ENCODE measurements around the gene RAB8A.
"Not testable (repeated sequence)": the region's sequence is repeated elsewhere in the genome, so short reads cannot be mapped to it uniquely, and the experiment has no call there.

Gene RAB8A

DNA sequence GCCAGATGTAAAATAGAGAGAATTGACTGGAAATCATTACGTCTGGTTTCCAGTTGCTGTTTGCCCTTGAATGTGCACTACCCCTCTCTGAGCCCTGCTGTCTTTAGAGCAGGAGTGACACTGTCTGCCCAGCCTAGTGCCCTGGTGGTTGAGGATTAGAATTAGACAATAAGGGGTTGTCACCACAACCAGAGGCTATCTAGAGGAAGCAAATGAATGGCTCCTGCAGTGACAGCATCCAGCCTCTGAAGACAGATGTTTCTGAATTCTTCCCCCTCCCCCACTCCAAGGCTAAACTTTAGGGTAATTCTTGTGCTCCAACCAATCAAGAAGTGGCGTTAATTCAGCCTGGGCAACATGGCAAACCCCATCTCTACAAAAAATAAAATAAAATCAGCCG, 2.0 kb downstream of the RAB8A start:
- DNase-seq = no peak

DNA sequence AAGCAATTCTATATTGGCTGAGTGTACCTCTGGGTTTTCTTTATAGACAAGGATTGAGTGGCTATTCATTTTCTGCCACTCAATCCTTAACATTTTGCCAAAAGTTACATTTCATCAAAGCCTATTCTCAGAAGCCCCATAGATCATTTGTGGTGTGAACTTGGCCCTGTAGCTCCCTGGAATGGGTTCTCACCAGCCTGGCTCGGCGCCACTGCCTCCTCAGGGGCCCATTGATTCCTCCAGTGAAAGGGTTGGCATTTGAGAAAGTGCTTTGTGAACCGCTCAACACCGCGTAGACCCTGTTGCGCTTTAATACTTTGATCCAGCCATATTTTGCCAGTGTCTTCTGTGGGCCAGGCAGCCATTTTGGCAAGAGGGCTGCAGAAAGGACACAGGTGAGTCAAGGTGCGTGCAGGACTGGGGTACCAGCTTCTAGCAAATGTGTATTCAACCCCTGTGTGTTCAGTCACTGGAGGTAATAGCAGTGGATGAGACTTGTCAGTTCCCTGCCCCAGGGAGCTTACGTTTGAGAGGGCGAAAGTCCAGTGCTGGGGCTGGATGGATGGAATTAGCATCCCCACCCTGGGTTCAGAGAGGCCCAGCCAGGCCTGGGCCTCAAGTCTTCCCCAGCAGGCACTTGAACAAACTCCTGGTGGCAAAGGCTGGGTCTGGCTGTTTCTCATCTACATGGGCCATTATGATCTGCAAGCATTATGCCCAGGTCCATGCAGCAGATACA, 3.8 kb downstream of the RAB8A start:
- DNase-seq = no peak

DNA sequence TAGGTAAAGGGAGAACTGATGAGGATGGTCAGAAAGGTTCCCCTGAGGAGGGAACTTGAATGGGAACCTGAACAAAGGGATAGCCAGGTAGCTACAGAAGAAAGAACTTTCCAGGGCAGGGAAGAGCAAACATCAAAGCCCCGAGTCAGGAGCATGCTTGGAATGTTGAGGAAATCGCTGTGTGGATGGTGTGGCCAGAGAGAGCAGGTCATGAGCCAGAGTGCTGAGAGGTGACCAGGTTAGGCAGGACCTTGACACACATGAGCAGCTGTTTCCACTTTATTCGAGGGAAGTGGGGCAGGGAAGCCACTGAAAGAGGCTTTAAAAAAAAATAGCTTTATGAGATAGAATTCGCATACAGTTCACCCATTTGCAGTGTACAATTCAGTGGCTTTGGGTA, 4.4 kb downstream of the RAB8A start:
- DNase-seq = no peak

DNA sequence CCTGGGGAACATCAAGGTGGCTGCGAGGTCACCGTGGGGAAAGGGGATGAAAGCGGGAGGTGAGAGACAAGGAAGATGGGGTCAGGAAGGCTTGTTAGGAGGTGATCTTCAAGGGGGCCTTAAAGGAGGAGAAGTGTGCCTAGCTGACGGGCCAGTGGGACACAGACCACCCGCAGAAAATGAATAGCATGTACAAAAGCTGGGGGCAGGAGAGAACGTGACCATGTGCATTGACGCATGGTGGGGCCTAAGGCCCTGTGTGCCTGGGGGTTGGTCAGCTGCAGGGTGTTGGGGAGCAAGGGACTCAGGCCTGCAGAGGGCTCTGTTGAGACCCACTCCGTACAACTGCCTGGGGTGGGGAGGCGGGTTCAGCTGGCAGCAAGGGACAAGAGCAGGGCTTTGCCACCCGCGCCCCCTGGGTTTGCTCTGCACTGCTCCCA, 5.9 kb downstream of the RAB8A start:
- no peak for DNase-seq

DNA sequence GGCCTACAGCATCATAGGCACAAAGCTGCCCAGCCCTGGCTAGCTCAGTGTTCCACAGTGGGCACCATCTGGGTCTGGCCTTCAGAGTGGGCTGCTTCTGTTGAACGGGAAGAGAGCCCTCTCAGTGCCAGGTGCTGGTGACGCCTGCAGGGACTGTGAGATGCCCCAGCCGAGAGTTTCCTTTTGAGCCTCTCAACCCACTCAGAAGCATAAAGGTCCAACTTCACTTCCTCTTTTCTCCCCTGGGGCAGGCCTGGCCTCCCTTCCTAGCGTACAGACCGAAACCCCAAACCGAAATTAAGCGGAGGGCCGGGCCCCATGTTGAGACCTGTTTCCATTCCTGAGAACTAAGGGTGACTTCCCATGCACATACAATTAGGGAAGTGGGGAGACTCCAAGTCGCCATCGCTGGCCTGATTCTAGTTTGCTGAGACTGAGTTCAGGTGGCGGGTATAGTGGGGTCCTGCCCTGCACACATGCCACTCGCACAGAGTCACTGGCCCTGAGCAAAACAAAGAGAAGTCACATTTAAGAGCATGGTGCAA, 6.9 kb downstream of the RAB8A start:
- no peak for DNase-seq

DNA sequence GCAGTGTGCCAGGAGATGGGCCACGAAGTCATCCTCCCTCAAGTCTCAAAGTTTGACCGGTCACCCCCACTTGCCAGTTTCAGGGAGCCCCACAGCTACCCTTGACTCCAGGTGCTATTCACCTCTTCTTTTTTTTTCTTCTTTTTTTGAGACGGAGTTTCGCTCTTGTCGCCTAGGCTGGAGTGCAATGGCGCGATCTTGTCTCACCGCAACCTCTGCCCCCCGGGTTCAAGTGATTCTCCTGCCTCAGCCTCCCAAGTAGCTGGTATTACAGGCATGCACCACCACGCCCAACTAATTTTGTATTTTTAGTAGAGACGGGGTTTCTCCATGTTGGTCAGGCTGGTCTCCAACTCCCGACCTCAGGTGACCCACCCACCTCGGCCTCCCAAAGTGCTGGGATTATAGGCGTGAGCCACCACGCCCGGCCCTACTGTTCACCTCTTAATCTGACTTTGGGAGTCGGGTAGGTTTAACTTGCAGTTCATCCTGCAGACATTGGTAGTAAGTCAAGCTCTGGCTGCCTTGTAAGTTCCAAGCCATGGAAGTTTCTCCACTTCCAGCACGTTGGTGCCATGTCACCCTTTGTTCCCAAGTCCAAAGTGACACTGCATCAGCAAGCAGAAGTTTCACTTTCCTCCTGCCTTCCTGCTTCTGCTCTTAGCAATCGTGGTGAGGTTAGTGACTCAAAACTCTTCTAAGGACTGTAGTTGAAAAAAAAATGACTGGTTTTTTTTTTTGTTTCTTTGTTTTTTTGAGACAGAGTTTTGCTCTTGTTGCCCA, 7.6 kb downstream of the RAB8A start:
- DNase-seq = not testable (repeated sequence)

DNA sequence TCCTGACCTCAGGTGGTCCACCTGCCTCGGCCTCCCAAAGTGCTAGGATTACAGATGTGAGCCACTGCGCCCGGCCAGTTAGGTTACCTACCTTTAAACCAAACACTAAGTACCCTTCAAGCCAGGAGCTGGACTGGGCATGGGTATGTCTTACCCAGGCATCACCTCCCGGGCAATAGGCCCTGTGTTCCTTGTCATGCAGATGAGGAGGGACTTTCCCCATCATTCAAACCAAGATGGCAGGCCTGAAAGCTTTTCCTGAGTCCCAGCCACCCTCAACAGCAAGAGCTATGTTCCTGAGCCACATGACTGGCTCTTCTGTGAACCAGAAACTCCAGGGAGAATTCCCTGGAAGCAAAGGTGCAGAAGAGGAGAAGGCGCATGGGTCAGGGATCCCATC, 9.5 kb downstream of the RAB8A start:
- no peak for DNase-seq

DNA sequence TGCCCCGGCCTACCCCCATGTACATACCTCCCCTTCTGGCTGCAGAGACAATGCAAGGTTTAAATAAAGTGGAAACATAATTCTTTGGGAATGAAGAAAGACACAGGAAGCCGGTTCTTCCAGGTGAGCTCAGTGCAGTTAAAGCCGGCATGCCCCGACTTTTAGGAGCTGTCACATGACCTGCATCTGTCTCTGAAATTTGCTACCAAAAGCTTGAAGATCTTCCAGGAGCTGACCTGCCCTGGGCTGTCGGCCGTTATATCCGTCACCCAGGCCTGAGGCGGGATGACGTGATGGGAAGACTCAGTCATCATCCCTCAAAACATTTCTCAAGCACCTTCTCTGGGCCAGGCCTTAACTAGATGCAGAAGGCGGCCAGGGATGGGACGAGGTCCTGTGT, 10.3 kb downstream of the RAB8A start:
- no peak for DNase-seq

DNA sequence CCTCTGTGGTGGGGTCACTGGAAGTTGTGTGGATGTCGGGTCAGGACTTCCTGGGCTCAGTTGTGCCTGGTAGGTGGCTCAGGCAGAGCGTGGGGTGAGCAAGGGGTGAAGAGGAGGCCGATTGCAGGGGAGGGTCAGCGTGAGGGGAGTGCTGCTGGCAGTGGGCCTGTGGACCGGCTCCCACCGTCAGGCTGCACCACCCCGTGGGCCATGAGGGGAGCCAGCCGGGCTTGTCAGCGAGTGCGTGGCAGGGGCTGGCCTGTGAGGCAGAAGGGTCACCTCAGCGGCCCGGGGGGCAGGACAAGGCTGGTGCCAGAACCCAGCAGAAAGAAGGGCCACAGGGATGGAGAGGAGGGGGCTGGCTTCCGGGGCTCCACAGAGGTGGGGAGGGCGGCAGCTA, 13.3 kb downstream of the RAB8A start:
- no peak for DNase-seq

DNA sequence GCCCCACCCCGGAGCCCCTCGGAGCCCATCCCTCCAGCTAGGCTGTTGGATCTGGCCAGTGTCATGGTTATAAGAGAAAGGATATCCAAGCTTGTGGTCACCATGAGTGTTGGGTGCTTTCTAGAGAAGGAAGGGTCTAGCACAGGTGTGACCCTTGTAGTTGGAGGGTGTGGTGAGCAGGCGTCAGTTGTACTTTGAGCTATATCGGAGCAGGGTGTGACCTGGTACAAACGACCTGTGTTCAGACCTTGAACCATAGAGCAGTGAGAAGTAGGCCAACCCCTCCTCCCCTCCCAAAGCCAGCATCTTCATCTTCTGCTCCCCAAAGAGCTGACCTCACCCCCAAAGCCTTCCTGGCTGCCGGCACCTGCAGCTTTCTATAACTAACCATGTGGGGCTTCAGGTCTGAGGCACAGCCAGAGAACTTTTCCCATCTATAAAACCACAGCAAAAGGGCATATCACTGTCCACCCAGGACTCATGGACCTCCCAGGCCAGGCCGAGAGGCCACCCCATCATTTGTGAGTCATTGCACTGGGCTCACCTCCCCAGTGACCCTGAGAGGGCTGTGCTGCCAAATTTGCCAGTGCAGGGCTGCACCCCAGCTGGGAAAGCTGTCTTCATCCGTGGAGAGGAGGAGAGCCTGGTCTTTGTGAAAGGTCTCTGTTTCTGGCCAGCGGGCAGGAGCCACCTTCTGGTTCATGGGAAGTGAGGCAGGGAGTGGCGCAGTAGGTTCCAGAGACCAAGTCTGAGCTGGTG, 14.2 kb downstream of the RAB8A start:
- no peak for DNase-seq

DNA sequence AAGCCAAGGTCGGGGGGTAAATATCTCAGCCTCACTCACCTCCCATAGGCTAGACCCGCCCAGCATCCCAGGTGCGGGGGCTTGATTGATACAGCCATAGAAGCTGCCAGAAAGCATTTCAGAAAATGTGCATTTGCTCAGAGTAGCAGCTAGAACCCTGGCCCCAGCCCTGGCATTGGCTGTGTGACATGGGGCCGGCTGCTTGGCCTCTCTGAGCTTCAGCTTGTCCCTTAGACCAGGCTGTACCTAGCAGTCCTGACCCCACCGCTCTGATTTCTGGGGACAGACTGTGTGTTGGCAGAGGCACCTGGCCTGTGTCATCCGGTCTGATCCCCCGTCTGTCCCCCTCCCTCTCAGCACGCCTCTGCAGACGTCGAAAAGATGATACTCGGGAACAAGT, 15.4 kb downstream of the RAB8A start:
- no peak for DNase-seq

DNA sequence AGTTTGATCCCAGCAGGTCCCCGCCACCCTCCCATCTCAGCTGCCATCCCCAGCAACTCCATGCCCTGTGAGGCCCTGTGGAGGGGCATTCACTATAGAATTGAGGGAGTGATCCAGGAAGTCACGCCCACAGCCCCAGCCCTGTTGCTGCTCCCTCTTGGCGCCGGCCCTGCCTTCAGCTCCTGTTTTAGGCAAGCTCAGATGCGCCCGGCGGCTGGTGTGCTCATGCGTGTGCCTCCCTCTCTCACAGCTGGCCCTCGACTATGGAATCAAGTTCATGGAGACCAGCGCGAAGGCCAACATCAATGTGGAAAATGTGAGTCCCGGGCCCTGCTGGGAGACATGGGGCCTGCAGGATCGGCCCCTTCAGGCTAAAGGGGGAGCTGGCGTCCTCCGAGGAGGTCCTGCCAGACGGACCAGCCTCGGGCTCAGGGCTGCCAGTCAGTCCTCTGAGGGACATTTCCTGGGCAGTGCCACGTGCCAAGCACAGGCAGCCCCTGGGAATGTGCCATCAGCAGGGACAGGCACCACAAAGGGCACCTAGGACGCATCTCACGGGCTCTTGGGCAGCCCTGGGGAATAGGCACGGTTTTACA, 16.2 kb downstream of the RAB8A start:
- DNase-seq = no peak

DNA sequence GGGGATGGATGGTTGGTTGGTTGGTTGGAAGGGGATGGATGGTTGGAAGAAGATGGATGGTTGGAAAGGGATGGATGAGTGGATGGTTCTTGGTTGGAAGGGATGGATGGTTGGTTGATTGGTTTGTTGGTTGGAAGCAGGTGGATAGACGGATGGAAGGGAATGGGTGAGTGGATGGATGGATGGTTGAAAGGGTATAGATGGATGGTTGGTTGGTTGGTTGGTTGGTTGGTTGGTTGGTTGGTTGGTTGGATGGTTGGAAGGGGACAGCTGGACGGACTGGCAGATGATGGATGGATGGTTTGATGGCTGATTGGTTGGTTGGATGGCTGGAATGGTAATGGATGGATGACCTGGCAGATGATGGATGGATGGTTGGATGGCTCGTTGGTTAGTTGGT, 20.0 kb downstream of the RAB8A start:
- no peak for DNase-seq

DNA sequence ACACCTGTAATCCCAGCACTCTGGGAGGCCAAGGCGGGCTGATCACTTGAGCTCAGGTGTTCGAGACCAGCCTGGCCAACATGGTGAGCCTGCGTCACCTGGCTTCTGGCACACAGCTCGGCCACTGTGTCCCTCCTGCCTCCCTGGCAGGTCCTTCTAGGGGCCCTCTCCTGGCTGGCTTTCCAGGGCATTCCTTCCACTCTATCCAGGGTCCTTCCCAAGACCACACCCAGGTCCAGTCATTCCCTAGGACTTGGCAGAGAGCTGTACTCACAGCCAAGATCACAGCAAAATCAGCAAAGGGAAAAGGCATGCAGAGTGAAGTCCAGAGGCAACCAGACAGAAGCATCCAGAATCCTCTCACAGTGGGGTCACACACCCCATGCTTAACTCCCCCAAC, 22.1 kb downstream of the RAB8A start:
- no peak for DNase-seq

DNA sequence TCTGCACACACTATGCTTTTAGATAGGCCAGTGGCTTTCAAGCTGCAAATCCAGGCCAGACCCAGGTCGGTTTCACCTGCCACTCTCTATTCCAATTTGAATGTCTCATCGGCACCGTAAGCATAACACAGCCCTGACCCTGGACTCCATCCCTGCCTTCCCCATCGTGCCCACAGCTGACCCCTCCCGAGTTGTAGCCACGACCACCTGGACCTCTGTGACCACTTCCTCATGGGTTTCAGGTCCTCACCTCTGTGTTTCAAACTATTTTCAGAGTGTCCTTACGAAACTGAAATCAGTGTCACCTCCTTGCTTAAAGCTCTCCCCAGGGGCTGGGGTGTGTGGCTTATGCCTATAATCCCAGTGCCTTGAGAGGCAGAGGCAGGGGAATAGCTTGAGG, 22.8 kb downstream of the RAB8A start:
- no peak for DNase-seq

DNA sequence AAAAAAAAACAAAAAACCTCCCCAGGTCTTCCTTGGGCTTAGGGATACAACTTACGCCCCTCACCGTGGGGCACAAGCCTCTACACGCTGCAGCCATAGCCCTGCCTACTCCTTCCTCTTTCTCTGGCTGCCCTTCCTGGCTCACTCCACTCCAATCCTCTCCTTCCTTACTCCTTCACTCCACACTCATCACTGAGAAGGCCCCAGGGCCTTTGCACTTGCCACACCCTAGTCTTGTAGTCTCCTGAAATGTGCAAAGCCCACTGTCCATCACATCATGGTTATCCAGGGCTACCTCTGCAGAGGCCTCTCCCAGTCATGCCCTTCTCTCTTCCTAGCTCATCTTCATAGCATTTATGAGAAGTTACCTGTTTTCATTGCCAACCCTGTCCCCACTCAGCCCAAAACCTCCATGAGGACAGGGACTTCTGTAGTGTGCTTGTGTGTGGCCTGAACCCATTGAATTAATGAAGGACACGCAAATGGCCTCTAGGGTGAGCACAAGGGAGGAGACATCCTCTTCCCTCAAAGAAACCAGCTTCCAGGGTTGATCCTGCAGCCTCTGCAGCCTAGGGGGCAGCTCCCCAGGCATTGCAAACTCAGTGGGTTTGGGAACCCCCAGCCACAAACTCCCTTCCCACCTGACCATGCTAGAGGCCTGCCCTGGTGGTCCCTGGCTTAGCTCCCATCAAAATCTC, 23.9 kb downstream of the RAB8A start:
- no peak for DNase-seq

DNA sequence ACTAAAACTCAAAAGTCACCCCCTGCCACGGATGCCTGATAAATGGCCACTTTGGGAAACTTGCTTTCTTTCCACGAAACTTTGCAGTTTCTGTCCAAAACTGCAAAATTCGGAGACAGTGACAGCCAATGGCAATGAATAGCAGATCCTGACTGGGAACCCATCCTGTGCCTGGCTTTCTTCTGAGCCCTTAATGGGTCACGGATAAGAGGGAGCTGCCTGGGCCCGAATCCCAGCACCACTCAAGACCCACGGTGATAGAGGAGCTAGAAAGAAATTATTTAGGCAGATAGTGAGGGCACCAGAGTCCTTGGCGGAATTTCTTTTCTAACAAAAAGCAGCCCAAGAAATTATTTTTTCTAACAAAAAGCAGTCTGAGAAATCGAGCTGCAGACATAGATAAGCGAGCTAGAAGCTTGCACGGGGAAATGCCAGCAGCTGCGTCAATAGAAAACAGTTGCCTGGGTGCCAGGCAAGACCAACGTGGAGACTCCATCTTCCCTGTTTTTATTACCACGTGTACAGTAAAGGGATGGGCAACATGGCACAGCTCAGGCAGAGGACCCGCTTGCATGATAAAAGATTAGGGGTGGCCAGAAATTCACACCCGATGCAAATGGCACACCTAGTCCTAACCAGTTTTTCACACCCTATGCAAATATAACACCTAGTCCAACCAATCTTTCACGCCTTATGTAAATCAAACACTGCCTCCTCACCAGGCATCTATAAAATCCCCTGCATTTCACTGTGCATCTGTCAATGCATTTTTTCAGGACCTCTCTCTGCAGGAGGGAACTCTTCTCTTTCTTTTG, 24.7 kb downstream of the RAB8A start:
- DNase-seq = no peak

DNA sequence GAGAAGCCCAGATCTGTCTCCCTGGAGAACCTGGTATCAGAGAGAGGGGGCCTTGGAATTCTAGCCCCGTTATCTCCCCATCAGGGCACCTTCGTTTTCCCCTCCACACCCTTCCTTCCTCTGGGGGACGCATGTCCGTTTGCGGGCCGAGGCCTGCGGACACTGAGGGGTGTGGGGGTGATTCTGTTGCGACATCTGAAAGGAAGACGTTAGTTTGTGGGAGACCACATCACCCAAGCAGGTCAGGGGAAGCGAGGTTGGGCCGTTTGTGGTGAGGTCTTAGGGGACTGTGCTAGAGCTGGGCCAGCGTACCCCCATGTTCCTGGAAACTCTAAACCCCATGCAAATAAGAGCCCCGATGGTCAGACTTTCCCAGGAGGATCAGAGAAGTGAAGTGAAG, 28.1 kb downstream of the RAB8A start:
- DNase-seq = no peak

DNA sequence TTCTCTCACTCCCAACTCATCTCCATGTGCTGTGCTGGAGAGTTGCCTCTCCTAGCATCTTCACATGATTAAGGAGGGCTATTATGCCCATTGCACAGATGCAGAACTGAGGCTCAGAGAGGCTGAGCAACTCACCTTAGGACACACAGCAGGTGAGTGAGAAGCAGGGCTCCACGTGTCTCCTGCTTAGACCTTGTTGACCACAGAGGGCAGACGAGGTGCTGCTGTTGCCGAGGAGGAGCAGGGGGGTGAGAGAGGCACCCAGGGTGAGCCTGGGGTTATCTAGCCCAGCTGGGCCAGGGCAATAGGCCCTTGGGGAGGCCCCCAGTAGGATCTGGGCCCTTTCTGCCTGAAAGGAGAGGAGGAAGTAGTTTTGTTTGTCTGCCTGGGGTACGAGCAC, 29.4 kb downstream of the RAB8A start:
- no peak for DNase-seq

DNA sequence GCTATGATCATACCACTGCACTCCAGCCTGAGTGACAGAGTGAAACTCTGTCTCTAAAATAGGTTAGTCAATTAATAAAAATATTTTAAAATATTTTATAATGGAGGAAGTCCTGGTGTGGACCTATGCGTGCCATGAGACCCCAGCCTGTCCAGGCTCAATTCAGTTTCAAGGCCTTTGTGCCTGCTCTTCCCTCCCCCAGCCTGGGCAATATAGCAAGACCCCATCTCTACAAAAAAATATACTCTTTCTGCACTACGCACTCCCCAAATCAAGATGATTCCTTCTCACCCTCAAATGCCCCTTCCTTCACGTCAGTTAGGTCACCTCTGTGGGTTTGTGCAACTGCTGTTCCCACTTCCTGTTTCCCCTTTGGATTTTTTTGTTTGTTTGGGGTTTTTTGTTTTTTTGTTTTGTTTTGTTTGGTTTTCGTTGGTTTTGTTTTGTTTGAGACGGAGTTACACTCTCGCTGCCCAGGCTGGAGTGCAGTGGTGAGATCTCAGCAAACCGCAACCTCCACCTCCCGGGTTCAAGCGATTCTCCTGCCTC, 30.4 kb downstream of the RAB8A start:
- no peak for DNase-seq
